GM12801 (cell line): Measurements from ENCODE around the gene FBLN5.

Experiments used
- TF ChIP-seq, protein P1 (sequence below): IDR thresholded peaks from one replicate; pipeline ENCODE4 v1.5.1; 2011; ENCODE audit warnings: control low read depth; ENCODE audit not compliant: insufficient read length; ENCODE audit errors: extremely low read depth

Gene FBLN5

DNA sequence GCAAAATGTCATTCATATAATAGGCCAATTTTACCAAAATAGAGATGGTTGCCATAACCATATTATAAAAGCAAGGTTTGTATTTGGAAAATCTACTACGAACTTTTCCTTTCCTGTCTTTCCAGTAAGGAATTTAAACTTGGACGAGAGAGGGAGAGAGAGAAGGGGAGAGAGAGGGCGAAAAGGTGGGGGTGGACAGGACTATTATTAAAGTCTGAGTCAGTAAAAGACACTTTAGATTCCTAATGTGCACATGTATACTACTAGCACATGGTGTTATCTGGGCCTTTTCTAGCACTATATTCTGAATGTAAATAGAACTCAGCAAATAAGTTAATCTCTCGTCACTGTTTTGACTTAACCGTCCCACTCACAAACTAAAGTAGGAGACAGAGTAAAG, 30.4 kb upstream of the FBLN5 start:
- TF ChIP-seq, protein P1, sequence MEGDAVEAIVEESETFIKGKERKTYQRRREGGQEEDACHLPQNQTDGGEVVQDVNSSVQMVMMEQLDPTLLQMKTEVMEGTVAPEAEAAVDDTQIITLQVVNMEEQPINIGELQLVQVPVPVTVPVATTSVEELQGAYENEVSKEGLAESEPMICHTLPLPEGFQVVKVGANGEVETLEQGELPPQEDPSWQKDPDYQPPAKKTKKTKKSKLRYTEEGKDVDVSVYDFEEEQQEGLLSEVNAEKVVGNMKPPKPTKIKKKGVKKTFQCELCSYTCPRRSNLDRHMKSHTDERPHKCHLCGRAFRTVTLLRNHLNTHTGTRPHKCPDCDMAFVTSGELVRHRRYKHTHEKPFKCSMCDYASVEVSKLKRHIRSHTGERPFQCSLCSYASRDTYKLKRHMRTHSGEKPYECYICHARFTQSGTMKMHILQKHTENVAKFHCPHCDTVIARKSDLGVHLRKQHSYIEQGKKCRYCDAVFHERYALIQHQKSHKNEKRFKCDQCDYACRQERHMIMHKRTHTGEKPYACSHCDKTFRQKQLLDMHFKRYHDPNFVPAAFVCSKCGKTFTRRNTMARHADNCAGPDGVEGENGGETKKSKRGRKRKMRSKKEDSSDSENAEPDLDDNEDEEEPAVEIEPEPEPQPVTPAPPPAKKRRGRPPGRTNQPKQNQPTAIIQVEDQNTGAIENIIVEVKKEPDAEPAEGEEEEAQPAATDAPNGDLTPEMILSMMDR: no peak

DNA sequence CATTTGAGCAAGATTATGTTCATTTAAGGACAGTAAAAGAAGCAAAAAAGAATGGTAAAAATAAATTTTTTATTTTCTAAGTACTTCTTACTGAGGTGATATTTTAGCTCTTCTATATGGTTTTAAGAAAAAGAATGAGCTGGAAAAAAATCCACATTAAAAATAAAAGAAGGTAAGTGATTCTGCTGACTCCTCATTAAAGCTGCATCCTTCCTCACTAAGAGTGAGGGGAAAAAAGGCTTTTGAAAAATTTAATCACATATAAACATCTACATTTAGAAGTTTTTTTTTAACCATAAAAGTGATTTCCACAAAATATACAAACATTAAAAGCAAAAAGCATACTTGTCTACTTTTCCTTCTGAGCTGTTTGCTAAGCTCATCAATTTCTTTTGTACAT, 28.3 kb upstream of the FBLN5 start:
- TF ChIP-seq, protein P1: no peak

DNA sequence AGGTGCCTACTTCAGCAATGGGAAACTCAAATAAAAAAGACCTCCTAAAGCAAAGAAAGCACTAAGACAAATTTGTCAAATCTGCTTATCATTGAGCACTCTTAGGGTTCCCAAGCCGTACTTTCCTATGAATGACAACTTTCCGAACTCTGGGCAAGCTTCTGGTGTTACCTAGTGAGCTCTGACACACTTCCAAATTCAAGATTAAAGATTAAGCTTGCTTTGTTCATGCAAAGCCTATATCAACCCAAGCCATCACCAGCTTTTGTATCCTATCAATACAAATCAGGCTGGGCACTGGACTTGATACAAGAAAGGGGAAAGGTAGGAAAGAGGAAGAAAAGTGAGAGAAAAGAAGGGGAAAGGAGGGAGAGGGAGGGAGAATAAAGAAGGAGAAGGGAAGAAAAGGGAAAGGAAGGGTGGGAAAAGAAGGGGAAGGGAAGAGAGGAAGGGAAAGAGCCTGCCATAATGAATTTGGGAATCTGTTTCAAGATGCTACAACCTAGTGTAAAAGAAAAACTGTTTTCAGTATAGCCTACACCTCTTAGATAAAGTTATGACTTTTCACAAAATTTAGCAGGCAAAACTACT, 23.8 kb upstream of the FBLN5 start:
- TF ChIP-seq, protein P1: no peak

DNA sequence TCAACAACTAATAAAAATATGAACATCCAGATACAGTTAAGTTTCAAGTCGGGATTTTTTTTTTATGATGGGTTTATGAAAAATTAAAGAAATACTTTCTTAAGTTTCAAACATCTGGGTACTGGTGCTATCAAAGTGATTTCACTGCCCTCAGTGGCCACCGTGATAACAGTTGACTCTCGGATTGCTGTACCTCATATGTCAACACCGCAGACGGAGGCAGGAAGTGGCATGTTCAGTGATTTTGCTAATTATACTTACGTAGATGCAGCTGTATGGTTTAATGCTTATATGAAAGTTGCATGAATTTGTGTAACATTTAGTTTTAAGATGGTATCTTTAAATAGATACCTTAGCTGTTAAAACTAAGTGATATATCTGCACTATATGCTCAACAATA, 20.8 kb upstream of the FBLN5 start:
- TF ChIP-seq, protein P1: no peak

DNA sequence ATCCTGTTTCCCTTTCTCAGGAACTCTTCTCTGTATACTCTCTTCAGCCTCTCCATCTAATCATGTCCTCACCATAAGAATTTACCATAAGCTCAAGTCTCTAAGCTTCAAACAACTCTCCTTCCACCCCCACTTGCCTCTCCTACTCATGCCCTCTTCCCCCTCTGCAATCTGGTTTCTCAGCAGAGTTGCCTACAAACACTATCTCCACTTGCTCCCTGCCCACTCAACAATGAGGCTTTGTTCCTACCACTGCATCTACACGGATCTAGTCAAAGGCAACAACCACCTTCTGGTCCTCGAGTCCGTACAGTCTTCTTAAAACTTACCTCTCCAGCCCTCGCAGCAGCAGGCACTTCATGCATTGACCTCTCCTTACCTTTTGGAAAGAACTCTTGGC, 17.2 kb upstream of the FBLN5 start:
- TF ChIP-seq, protein P1: no peak

DNA sequence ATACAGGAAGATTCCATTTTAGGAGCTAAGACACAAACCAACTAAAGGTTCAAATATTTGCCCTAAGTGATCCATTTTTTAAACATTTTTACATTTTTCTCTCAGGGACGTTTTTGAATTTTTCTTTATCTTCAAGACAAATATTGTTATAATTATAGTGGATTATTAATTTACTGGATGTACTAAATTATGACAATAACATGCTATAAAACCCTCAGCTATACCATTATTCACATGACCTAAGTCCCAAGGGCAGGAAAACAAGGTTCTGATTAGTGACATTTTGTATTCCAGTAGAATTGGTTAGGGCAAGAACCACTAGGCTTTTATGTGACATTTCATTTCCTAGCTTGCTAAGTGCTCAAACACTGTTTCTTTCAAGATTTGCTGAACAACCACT, 16.5 kb upstream of the FBLN5 start:
- TF ChIP-seq, protein P1: no peak

DNA sequence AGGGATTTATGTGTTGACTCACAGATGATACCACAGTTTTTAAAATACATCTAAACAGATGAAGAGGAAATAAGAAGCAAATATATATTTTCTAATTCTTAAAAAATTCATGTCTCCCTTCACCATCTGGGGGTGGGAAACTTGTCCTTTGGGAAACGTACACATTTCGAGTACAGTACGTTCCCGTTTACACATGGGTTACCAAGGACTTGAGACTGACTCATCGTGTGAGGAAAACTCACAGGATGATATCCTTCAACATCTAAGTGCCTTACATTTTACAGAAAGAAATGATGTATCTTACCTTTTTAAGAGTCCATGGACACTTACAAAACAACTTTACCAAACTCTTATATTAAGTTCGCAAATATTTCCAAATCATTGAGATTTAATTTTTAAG, 16.0 kb upstream of the FBLN5 start:
- TF ChIP-seq, protein P1: no peak
